Hindlimb muscle (tissue), 1 donor: ENCODE data around the gene PHRF1. TPM values are rescaled to one million over a fixed set of nuclear protein-coding genes. Genes with fewer than 3 reads are reported as not detected.

Experiments used
- DNase-seq: peaks from one replicate; pipeline ENCODE4 v3.0.0-alpha.2; 2013
- polyA plus RNA-seq: library from polyadenylated mRNA; unstranded; fragments of 120-200 nt; gene quantifications from one replicate; pipeline ENCODE4 v1.2.1, GENCODE V29; 2013; ENCODE audit not compliant: insufficient read length

Gene PHRF1
- polyA plus RNA-seq, 1 donor, result 21.3 TPM

GRCh38 chr11:656866-657265 lies 80.6 kb downstream of the PHRF1 start:
- no peak for DNase-seq

- no peak for DNase-seq
Observed at GRCh38 chr11:657691-658126, 81.4 kb downstream of the PHRF1 start.

GRCh38 chr11:659532-660085 lies 83.3 kb downstream of the PHRF1 start:
- no peak for DNase-seq

- no peak for DNase-seq
Observed at GRCh38 chr11:660281-660680, 84.0 kb downstream of the PHRF1 start.

- DNase-seq, result no peak
Observed at GRCh38 chr11:660681-661444, 84.6 kb downstream of the PHRF1 start.

Other genes with a start within 250 kb of the PHRF1 start
- 12.4 TPM for gene B4GALNT4, start 207.0 kb upstream of the PHRF1 start, polyA plus RNA-seq
- 0.36 TPM for gene PKP3, start 182.3 kb upstream of the PHRF1 start, polyA plus RNA-seq
- gene SIGIRR, start 161.5 kb upstream of the PHRF1 start, polyA plus RNA-seq, result 19.1 TPM
- gene ANO9, start 134.5 kb upstream of the PHRF1 start, polyA plus RNA-seq, result 0.53 TPM
- 41.6 TPM for gene PTDSS2, start 126.2 kb upstream of the PHRF1 start, polyA plus RNA-seq
- gene RNH1, start 69.2 kb upstream of the PHRF1 start, polyA plus RNA-seq, result 114 TPM
- 144 TPM for gene HRAS, start 40.9 kb upstream of the PHRF1 start, polyA plus RNA-seq
- 9.1 TPM for gene LRRC56, start 38.9 kb upstream of the PHRF1 start, polyA plus RNA-seq
- gene LMNTD2, start 15.7 kb upstream of the PHRF1 start, polyA plus RNA-seq, result 0.80 TPM
- gene RASSF7, start 15.5 kb upstream of the PHRF1 start, polyA plus RNA-seq, result 3.7 TPM
- gene IRF7, start 39.5 kb downstream of the PHRF1 start, polyA plus RNA-seq, result 17.5 TPM
- gene CDHR5, start 48.5 kb downstream of the PHRF1 start, polyA plus RNA-seq, result 4.1 TPM
- 127 TPM for gene SCT, start 50.7 kb downstream of the PHRF1 start, polyA plus RNA-seq
- gene DRD4, start 60.8 kb downstream of the PHRF1 start, polyA plus RNA-seq, result 1.2 TPM
- gene DEAF1, start 118.8 kb downstream of the PHRF1 start, polyA plus RNA-seq, result 36.5 TPM
- 21.0 TPM for gene TMEM80, start 119.3 kb downstream of the PHRF1 start, polyA plus RNA-seq
- 3.7 TPM for gene EPS8L2, start 129.8 kb downstream of the PHRF1 start, polyA plus RNA-seq
- 68.2 TPM for gene TALDO1, start 171.0 kb downstream of the PHRF1 start, polyA plus RNA-seq
- 57.6 TPM for gene GATD1, start 201.0 kb downstream of the PHRF1 start, polyA plus RNA-seq
- 0.67 TPM for gene CEND1, start 213.6 kb downstream of the PHRF1 start, polyA plus RNA-seq
- 10.9 TPM for gene SLC25A22, start 221.8 kb downstream of the PHRF1 start, polyA plus RNA-seq
- gene PIDD1, start 228.8 kb downstream of the PHRF1 start, polyA plus RNA-seq, result 11.9 TPM
- 1,677 TPM for gene RPLP2, start 233.5 kb downstream of the PHRF1 start, polyA plus RNA-seq
- 47.9 TPM for gene PNPLA2, start 242.4 kb downstream of the PHRF1 start, polyA plus RNA-seq